Keratinocyte (primary cell): ENCODE results near the gene TAF6. TPM values are rescaled to one million over a fixed set of nuclear protein-coding genes. Genes with fewer than 3 reads are reported as not detected.

Experiments used
- DNase-seq: peaks from one replicate; pipeline ENCODE4 v3.0.0-alpha.2; 2011; ENCODE audit warnings: low read depth, missing footprints, low spot score
- FAIRE-seq: peaks from 2 replicates; lab custom pipeline; 2011; peaks lifted over from hg19 to GRCh38; lab: Jason Lieb, UNC
- H2AFZ ChIP-seq: 2 replicates; pipeline ENCODE4 v1.6.0; 2012; ENCODE audit warnings: low read length, control low read depth, inconsistent platforms; ENCODE audit not compliant: control insufficient read depth
- H3K27ac ChIP-seq: 2 replicates; pipeline ENCODE4 v1.5.1; 2011; ENCODE audit warnings: low read length; ENCODE audit not compliant: control insufficient read depth, insufficient read depth
- H3K27me3 ChIP-seq: 3 replicates; pipeline ENCODE4 v1.6.0; 2011; ENCODE audit warnings: low read length; ENCODE audit not compliant: control insufficient read depth, insufficient read depth; ENCODE audit errors: extremely low read depth
- H3K36me3 ChIP-seq, 2 experiments: 2 replicates in 1 of 2; 3 replicates in 1 of 2; pipeline ENCODE4 v1.5.1; 2011; ENCODE audit warnings: low read length in 2 of 2, mild to moderate bottlenecking in 1 of 2; ENCODE audit not compliant: control insufficient read depth in 2 of 2, insufficient read depth in 2 of 2; ENCODE audit errors: extremely low read depth in 1 of 2
- H3K4me1 ChIP-seq: 3 replicates; pipeline ENCODE4 v1.5.1; 2011; ENCODE audit warnings: low read length; ENCODE audit not compliant: control insufficient read depth, insufficient read depth; ENCODE audit errors: extremely low read depth
- H3K4me2 ChIP-seq: 3 replicates; pipeline ENCODE4 v1.6.0; 2011; ENCODE audit warnings: low read depth, low read length; ENCODE audit not compliant: control insufficient read depth, insufficient read depth; ENCODE audit errors: extremely low read depth
- H3K4me3 ChIP-seq, 3 experiments: fragments of 200-600 bp in 1 of 3; sonication (generic) in 1 of 3; 2 replicates in 2 of 3; 3 replicates in 1 of 3; pipeline ENCODE4 v1.5.1; 2011 to 2016; ENCODE audit warnings: low read length in 3 of 3, mild to moderate bottlenecking in 3 of 3, control low read depth in 2 of 3, inconsistent platforms in 1 of 3, low read depth in 1 of 3, mixed read lengths in 1 of 3, mixed run types in 1 of 3, moderate library complexity in 1 of 3; ENCODE audit not compliant: control insufficient read depth in 2 of 3, insufficient read depth in 2 of 3; ENCODE audit errors: extremely low read depth in 1 of 3
- H3K79me2 ChIP-seq: 2 replicates; pipeline ENCODE4 v1.6.0; 2012; ENCODE audit warnings: low read length; ENCODE audit not compliant: control insufficient read depth, insufficient read depth
- H3K9ac ChIP-seq: 3 replicates; pipeline ENCODE4 v1.6.0; 2011; ENCODE audit warnings: low read length; ENCODE audit not compliant: control insufficient read depth, insufficient read depth; ENCODE audit errors: extremely low read depth
- H3K9me1 ChIP-seq: 3 replicates; pipeline ENCODE4 v1.6.0; 2011; ENCODE audit warnings: low read length; ENCODE audit not compliant: control insufficient read depth, insufficient read depth; ENCODE audit errors: extremely low read depth
- H3K9me3 ChIP-seq: 2 replicates; pipeline ENCODE4 v1.5.1; 2012; ENCODE audit warnings: low read depth, low read length; ENCODE audit not compliant: control insufficient read depth
- H4K20me1 ChIP-seq: 3 replicates; pipeline ENCODE4 v1.6.0; 2011; ENCODE audit warnings: low read length; ENCODE audit not compliant: control insufficient read depth, insufficient read depth; ENCODE audit errors: extremely low read depth
- CTCF ChIP-seq, 3 experiments: IDR thresholded peaks in 1 of 3; conservative IDR thresholded peaks in 1 of 3; optimal IDR thresholded peaks in 1 of 3; 2 replicates in 2 of 3; 3 replicates in 1 of 3; pipeline versions ENCODE3 to v1.5.1; 2011; ENCODE audit warnings: low read length in 3 of 3, mild to moderate bottlenecking in 3 of 3, moderate library complexity in 2 of 3, control low read depth in 1 of 3, inconsistent platforms in 1 of 3; ENCODE audit not compliant: insufficient read depth in 2 of 3; ENCODE audit errors: extremely low read depth in 1 of 3
- EZH2 ChIP-seq: IDR thresholded peaks from one replicate; pipeline ENCODE4 v1.6.1; 2012; ENCODE audit warnings: inconsistent platforms, mild to moderate bottlenecking, low read length, moderate library complexity
- dilution Hi-C: fragments of 300-500 bp; cut with MboI; formaldehyde crosslinking; loops from one replicate; pipeline ENCODE4 v1.7.0; 2020; ENCODE audit warnings: low sequenced_read_pairs; ENCODE audit not compliant: extremely low pct_ligation_motif_present
- polyA plus RNA-seq, 5 experiments: library from polyadenylated mRNA; depleted of rRNA in 3 of 5; stranded (reverse) in 3 of 5; stranded (forward) in 1 of 5; unstranded in 1 of 5; fragments of >200 nt; gene quantifications; 1 replicate in 1 of 5; 2 replicates in 3 of 5; 3 replicates in 1 of 5; pipeline versions ENCODE4 v1.2.1 to v1.2.3, GENCODE V29; 2011 to 2012; ENCODE audit warnings: missing spikeins in 2 of 5, low read depth in 1 of 5, low replicate concordance in 1 of 5

Gene TAF6
- polyA plus RNA-seq, 1 donor (not counting 4 experiments of a cell fraction or from before 2014, with no cell fraction given) = 7.6 TPM

DNA sequence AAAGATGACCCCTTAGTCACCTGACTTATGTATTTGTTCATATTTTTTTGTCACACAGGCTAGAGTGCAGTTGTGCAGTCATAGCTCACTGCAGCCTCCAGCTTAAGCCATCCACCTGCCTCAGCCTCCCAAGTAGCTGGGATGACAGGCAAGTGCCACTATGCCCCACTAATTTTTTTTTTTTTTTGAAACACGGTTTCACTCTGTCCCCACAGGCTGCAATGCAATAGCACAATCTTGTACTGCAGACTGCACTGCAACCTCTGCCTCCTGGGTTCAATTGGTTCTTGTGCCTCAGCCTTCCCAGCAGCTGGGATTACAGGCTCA, 9.4 kb upstream of the TAF6 start:
- Histone ChIP-seq H4K20me1 (no peaks in the 10 kb centered on the region), H3K4me2 (no peak overlapping the region), H3K4me1 (peaks cover 10% of the 10 kb centered on the region), H2AFZ (no peak overlapping the region), H3K79me2 (no peaks in the 10 kb centered on the region), H3K9me1 (no peaks in the 10 kb centered on the region), H3K9ac (no peak overlapping the region), H3K4me3 (no peak overlapping the region), H3K9me3 (no peaks in the 10 kb centered on the region), H3K27ac (no peak overlapping the region), H3K36me3 (peaks cover 0 to 2% of the 10 kb centered on the region in 2 experiments), H3K27me3 (no peaks in the 10 kb centered on the region)
- DNase-seq = no peak
- no peak for TF ChIP-seq CTCF (optimal IDR thresholded peaks at IDR 0.05 in 1 of 3, IDR thresholded peaks at IDR 0.05 in 1 of 3, conservative IDR thresholded peaks at IDR 0.05 in 1 of 3; ENCODE audit: extremely low read depth in 1 of 3, insufficient read depth in 2 of 3, low read length in 3 of 3)
- no peak for TF ChIP-seq EZH2
- FAIRE-seq = no peak
- dilution Hi-C loops = no loop called here

- no peaks in the 10 kb centered on the region for H3K9me3 ChIP-seq
- peaks cover 0 to 2% of the 10 kb centered on the region in 2 experiments for H3K36me3 ChIP-seq
- H3K79me2 ChIP-seq = no peaks in the 10 kb centered on the region
- H3K9ac ChIP-seq = peak overlapping the region; percentile 97
- H3K4me3 ChIP-seq = peak overlapping the region; percentile 89 to 96 (median 94)
- H3K9me1 ChIP-seq = no peaks in the 10 kb centered on the region
- peak overlapping the region; percentile 99 for H2AFZ ChIP-seq
- dilution Hi-C loops = no loop called here
- no peak overlapping the region for H3K27ac ChIP-seq
- peak overlapping the region; percentile 72 for H3K4me2 ChIP-seq
- no peaks in the 10 kb centered on the region for H4K20me1 ChIP-seq
- TF ChIP-seq CTCF (optimal IDR thresholded peaks at IDR 0.05 in 1 of 3, IDR thresholded peaks at IDR 0.05 in 1 of 3, conservative IDR thresholded peaks at IDR 0.05 in 1 of 3; ENCODE audit: extremely low read depth in 1 of 3, insufficient read depth in 2 of 3, low read length in 3 of 3) (no peak), EZH2 (no peak)
- DNase-seq (no peak), FAIRE-seq (no peak)
- peaks cover 10% of the 10 kb centered on the region for H3K4me1 ChIP-seq
- no peaks in the 10 kb centered on the region for H3K27me3 ChIP-seq
These were observed 8.9 kb upstream of the TAF6 start for GRCh38 chr7:100127866-100128636.
